Stimulated activated CD8-positive, alpha-beta memory T cell treated with anti-CD3 and anti-CD28 coated beads, Interleukin-12 subunit alpha, Interleukin-12 subunit beta, amount 100 ng/mL, for 24 hours (primary cell): ENCODE measurements around the gene UBAC2.
A peak's percentile ranks its signal among the peaks of the same experiment; 100 is the strongest.
"Not testable (repeated sequence)": the region's sequence is repeated elsewhere in the genome, so short reads cannot be mapped to it uniquely, and the experiment has no call there.

Experiments used
- DNase-seq: peaks from one replicate; pipeline ENCODE4 v3.0.0-alpha.2; 2020; ENCODE audit errors: extremely low read depth

The UBAC2 gene

DNA sequence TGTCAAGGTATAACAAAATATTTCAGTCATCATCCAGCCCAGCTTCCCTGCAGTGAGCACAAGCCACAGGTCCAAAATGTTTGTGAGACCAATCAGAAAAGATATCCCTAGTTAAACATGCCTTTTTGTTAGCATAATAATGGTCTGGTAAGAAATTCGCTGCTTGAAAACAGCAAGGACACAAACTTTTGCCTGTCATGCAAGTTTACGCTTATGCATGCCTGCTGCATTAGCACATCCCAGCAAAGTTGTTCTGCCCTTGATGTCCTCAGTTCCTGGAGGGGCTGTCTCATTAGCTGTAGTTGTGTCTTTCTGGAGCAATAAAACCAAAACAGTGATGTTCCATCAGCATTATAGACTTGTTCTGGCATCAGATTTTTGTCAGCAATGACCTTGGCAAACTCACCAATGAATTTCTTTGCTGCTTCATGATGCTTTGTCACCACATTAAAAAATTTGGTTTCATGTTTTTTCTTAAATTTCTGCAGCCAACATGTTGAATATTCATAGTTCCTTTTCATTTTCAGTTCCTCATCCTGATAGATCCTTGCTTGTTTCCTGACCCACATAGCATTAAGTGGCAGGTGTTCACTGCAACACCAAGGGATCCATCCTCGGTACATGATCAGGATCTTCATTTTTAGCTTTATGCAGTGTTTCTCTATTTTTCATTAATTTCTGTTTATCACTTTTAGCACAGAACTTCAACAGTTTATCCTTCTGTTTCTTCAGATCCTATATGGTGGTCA is 178.5 kb downstream of the UBAC2 start:
- DNase-seq, result no peak

DNA sequence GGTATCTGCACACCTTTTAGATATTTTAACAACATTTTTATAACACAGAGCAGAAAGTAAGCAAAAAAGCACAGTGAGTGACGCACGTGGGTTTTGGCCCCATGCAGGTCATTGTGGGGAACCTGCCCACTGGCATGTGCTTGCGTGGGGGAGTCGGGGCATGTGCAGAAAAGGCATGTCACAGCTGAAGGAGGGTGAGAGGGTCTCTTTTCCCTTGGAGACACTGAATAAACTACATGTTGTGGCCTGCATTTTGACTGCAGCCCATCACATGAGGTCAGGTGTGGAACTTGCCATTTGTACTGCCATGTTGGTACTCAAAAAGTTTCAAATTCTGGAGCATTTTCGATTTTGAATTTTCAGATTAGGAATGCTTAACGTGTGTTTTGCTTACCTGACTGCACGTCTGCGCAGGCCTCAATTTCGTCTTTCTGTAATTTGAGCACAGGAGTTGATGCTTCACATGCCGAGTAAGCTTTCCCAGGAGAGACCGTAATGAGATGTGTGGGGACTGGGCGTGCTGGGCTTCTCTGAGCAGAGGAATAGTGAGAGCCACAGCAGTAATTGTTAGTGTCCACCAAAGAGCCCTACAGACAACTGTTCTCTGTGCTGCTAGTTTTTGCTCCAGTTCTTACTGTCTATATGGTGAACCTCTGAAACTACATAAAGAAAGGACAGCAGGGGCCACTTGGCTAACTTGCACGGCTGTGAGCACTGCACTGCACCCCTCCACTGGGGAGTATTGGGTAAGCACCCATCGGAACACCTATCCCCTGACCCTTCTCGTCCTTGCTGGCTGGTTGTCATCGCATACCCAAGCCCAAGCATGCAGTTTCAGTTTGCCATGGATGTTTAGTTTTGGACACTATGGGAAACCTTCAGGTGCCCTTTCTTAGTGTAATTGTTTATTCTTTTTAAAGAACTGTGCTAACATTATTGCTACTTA is 179.5 kb downstream of the UBAC2 start:
- DNase-seq, result no peak

DNA sequence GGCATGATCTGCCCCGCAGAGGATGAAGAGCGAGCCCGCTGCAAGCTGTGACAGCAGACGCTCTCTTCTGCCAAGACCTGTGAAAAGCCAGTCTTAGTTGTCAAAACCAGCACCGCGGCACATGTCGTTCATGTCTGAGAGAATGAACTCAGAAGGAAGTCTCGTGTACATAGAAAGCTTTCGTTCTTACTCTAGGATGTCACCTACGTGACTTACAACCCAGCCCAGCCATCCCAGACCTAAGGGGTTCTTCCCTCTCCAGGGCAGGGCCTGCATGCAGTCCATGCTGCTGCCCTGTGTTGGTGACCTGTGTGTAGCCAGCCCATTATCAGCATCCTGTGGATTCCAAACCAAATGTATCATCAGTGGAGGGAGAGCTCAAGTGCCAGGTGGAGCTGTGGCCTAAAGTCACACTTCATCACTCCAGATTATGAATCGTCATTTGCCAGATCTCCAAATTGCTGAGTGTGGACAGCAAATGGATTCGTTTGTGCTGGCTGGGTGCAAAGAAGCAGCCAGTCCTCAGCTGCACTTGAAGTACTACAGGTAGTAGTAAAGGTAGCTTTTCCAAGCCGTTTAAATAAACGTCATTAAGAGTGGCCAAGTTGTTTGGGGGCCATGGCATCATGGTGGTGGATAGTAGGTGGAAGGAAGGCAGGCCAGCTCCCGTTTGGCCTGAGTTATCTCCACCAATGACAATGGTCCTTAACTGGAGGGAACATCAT is 180.4 kb downstream of the UBAC2 start:
- no peak for DNase-seq

DNA sequence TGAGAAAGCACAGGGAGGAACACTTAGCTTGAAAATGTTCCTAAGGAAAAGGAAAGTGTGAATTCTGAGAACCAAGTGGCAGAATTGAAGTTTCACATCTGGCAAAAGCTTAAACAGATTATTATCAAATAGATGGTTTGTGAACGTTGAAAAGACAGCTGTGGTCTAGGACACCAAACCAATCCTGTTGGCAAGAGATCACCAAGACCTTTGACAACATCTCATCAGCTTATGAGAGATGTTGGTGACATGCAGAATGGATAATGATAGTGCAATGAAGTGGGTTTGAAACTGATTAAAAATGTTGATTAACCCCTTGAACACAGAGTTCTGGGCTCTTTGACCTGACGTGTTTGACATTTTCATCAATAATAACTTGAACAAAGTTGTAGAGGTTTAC is 181.1 kb downstream of the UBAC2 start:
- DNase-seq, result no peak

DNA sequence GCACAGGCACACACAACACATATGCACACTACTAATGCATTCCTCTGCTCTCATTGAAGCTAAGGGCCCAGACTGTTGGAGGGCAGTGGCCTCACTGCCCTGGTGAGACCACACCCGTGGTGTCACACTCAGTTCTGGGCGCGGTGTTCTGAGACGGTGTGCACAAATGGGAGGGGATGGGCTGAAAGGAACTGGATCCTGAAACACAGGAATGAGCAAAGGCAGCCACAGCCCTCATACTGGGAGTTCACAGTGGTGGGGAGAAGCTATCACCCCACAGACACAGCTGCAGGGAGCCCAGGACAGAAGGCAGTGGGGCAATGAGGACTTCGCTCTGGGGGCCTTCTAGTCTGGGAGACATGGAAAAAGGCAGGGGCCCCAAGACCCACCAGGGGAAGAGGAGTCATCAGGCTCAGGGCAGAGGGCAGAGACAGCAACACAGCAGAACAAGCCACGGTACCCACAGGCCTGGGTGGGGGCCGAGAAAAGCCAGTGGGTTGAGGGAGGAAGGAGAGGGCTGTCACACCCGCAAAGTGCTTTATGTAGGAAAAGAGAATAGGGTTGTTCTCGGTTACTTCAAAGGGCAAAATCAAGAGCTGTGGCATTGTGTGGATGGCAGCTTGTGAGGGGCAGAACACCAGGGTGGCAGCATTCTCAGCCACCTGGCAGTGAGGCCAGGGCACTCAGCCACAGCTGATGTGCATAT is 181.9 kb downstream of the UBAC2 start:
- DNase-seq, result no peak

DNA sequence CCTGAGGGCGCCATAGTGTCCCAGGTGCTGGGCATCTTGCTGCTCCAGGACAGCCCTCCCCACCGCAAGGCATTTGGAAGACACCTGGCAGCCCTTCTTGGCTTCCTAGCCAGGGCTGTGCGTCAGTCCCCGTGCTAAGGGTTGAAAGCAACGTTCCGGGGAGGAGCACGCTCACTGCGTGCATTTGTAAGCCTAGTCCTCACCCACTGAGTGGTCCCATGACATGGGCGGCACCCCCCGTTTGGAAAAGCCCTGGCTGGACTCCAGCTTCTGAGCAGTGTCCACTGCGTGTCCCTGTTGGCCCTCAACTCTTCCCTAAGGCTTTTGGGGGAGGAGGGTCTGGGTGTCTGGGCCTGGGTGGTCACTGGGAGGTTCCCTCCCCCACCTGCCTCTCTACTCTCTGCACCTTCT is 182.9 kb downstream of the UBAC2 start:
- no peak for DNase-seq

DNA sequence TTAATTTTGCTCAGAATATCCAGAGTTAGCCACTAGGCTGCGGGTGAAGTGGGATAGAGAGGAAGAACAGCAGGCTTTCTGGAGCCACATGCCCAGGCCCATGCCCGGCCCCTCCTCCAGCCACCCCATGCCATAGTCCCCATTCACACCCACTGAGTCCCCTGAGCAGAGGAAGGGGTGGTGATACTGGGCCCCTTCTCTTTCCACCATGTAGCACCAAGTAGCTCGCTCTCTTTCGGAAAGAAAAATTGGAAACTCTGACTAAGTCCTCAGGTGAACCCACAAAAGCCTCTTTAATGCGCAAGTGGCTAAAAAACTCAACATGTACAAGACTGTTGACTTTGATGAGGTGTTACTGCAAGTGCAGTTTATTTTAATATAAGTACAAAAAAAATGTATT is 183.3 kb downstream of the UBAC2 start:
- DNase-seq, result no peak

DNA sequence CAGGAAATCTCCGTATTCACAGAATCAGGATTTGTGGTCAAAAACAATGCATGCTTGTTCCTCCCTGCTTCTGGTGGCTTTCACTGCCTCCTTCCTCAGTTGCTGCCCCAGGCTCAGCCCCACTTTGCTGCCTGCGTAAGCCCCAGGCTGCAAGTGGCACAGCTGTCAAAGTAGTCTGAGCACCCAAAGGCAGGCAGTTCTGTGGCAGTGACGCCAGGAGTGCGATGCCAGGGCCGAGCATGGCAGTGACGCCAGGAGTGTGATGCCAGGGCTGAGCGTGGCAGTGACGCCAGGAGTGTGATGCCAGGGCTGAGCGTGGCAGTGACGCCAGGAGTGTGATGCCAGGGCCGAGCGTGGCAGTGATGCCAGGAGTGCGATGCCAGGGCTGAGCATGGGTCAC is 183.8 kb downstream of the UBAC2 start:
- no peak for DNase-seq

DNA sequence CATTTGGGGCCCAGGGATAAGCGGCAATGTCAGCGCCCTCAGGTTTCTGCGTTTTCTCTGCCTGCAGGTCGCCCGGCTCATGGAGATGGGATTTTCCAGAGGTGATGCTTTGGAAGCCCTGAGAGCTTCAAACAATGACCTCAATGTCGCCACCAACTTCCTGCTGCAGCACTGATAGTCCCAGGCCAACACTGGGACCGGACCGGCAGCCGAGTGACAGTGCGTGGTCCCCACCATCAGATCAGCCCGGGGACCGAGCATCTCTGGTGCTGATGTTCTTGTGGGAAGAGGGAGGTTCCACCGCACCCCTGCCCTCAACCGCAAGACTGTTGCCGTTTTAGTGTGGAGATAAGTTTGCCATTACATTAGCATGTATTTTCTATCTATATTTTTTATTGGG is 184.5 kb downstream of the UBAC2 start:
- DNase-seq, result no peak

DNA sequence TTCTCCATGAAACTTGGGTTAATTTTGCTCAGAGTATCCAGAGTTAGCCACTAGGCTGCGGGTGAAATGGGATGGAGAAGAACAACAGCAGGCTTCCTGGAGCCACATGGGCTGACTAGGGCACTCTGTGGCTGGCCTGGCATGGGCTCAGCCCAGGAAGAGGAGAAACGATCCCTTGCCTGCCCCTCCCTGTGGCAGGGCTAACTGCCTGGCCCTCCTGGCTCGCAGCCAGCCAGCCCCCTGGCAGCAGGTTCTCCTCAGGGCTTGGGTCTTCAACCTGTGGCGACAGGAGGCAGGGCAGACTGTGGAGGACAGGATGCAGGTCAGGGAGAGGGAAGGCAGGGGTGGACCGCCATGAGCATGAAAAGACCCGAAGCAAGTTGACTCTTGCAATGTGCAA is 185.3 kb downstream of the UBAC2 start:
- no peak for DNase-seq

DNA sequence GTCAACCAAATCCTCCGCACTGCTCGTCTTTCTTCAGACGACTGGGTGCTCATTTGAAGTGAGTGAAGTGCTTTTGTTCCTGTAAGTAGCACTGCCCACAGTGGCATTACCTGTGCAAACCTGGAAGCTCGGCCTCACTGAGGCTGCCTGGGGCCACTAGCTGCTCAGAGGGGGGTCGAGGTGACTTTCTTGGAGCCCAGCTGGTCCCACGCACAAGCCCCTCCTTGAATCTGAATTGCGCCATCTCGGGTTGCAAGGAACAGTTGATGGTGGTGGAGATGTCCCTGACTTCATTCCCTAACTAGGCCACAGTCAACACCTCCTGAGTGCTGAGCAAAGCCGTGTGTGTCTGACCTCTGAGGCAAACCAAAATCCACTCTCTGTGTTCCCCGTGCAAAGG is 185.8 kb downstream of the UBAC2 start:
- DNase-seq, result no peak

DNA sequence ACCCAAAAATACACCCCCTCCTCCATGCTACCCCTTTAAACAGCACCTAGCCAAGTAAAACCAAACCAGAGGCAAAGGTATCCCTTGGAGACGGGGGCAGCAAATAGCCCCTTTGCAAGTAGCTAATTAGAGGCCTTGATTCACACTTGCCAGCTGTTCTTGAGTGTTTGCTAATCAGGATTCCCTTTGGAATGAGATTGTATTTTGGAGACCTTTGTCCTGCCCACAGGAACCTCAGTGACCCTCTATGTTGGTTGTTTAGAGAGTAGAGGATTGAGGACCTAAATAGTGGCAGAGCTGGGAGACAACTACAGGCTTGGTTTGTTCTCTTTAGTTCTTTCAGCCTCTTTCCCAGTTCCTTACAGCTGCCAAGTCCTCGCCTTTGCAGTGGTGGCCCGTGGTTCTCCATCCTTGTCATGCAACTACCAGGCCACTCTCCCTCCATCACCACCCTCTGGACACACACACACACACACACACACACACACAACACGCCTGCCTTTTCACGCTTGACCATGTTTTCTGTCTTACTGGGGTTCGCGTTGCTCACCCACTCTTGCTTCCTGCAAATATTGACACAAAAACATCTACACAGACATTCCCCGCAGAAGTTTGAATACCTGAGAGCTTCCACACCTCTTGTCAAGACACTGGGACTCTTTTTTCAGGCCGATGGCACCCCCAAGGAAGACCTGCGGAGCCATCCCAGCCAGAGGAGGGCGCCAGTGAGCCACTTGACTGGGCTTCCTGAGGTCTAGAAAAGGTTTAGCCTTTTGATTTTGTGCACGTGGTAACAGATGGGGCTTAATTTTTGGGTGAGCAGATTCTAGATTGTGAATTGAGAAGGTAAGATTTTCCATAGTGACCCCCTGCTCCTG is 186.5 kb downstream of the UBAC2 start:
- peak; percentile 57 for DNase-seq

DNA sequence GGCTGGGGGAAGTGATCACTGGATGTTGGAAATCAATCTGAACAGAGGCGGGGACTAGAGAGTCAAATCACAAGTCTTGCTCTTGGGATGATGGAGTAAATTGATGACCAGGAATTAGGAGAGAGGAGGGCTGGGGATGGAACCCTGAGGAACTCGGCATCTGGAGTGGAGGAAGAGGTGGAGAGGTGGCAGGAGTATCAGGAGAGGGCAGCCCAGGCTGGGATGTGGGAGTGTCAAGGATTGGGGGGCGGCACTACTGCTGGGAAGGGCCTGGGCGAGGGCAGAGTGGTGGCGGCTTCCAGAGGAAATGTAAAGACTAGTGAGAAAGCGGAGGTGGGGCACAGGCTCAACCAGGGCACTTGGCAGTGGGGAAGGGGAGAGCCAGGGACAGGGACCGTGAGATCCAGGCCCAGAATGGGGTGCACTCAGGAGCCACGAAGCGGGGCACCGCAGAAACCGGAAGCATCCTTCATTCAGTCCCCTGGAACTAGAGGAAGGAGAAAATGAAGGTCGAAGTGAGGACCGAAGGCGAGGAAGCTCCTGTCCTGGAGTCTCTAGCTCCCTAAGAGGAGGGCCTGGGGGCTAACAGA is 187.8 kb downstream of the UBAC2 start:
- no peak for DNase-seq

DNA sequence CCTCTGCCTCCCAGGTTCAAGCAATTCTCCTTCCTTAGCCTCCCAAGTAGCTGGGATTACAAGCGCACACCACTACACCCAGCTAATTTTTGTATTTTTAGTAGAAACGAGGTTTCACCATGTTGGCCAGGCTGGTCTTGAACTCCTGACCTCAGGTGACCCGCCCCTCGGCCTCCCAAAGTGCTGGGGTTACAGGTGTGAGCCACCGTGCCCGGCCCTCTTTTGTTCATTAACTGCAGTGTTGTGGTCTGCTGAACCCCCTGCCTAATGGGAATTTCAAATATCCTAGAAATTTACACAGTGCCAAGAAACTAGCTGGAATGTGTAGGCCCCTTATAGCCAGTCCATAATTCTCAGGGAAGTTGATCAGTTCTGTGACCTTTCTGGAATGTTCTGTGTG is 188.4 kb downstream of the UBAC2 start:
- DNase-seq, result not testable (repeated sequence)

DNA sequence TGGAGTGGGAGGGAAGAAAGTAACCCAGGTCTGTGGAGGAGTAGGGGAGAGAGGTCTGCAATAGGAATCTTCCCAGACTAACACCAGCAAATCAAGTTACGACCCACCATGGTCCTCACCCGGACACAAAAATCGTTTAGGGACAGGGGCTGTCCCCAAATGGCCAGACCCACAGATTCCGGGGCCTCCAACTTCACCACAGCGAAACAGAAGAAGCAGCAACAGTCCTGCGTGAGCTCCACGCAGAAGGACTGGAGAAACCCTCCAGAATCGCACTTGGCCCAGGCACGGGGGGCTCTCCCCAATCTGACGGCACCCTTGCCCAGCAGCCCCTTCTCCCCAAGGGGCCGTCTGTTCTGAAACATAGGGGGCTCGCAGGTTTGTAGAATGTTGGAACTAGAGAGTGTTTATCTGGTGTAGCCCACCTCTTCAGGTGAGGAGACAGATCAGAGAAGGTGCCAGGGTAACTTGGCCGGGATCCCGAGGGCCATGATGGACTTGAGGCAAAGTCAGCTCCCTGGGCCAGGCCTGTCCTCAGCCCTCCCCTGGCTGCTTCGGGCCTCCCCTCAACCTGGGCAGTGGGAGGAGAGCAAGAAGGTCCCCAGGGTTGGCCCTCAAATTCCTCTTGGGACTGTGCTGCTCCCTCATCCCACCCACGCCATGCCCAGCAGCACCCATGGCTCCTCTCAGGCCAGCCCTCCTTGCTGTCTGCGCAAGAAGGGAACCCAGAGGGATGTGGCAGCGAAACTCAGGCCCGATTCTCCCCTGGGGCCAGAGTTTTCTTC is 189.1 kb downstream of the UBAC2 start:
- no peak for DNase-seq

DNA sequence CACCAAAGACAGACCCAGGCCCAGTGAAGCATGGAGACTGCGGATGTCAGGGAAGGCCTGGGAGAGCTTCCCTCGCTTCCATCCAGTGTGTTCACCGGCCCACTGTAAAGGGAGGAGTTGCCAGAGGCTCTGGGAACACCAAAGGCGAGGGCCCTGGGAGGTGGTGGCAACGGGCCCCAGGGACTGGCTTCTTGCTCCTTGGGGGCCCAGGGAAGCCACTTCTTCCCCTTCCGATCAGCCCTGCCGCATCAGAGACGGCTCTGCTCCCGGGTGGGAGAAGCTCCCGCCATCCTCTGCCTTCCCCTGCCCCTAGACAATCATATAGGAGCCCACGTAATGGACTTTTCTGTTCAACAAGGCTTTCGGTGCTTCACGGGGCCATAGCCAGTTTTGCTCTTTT is 189.9 kb downstream of the UBAC2 start:
- DNase-seq, result no peak

DNA sequence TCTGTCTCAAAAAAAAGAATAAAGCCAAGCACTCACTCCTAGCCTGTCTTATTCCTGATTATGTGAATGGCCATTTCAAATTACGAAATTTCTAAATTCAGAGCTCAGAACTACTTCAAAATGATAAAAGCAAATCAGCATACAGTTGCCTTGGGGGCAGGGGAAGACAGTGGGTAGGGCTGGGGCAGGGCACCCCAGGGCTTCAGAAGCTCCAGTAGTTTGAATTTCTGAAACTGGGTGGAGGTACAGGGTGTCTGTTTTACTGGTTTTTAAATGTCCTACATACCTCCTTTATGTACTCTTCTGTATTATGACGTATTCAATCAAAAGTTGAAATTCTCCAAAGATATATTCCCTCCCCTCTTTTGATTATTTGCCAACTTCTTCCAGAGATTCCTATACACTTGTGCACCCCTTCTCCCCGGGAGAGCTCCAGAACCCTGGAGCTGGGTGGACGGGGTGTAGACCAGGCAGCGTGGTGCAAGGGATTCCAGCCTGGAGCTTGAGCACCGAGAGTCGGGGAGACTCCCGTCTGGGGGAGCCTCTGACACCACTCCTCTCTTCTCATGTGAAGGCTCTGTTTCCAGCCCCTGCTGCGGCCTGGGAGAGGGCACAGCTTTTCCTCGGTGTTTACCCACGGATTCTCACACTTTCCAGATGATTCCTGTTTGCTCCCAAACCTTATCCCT is 191.3 kb downstream of the UBAC2 start:
- no peak for DNase-seq

DNA sequence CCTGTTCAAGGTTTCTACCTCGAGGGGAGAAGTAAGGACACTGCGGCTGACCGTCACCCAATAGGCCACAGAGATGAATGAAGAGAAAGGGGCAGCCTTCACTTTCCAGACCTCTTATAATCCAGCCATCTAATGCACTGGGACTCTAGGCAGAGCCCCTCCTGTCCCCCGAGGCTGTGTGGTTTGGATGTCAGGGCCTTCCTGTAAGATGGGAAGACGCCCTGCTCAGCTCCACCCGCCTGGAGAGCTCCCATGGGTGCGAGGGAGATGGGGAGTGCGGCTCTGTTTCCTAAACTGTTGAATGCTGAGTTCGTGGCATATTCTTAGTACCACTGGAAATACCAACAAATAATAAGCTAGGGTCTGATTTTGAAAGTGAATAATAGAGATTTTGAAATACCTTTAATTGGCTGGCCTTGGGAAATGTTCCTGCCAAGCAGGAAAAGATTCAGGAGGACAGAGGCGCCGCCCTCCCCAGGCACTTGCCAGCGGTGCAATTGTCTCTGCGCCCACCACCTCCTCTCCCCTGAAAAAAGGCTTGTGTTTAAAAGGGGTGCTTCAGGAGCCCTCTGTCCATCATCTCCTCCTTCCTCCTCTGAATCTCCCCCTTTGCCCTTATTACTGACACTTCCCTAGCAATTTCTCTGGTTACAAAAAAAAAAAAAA is 191.9 kb downstream of the UBAC2 start:
- no peak for DNase-seq
